MM.1S (cell line): ENCODE results near the gene TTK.
"Not testable (repeated sequence)": the region's sequence is repeated elsewhere in the genome, so short reads cannot be mapped to it uniquely, and the experiment has no call there.

Source experiments
- DNase-seq: peaks from one replicate; pipeline ENCODE4 v3.0.0-alpha.2; 2015
- H2AFZ ChIP-seq: fragments of 300-600 bp; sonication (generic); 2 replicates; pipeline ENCODE4 v1.6.0; 2016; ENCODE audit warnings: antibody characterized with exemption, low read length
- H3F3A ChIP-seq: fragments of 300-600 bp; sonication (generic); 2 replicates; pipeline ENCODE4 v1.6.1; 2016; ENCODE audit warnings: mild to moderate bottlenecking, antibody characterized with exemption, low read length, moderate library complexity, mixed read lengths; ENCODE audit not compliant: insufficient read depth
- H3K27ac ChIP-seq: fragments of 300-600 bp; sonication (generic); 2 replicates; pipeline ENCODE4 v1.5.1; 2016; ENCODE audit warnings: mild to moderate bottlenecking, low read length
- H3K27me3 ChIP-seq: fragments of 300-600 bp; sonication (generic); replicated peaks from 2 replicates; pipeline ENCODE4 v1.6.0; 2016; ENCODE audit warnings: low read length; ENCODE audit not compliant: insufficient read depth
- H3K36me3 ChIP-seq: fragments of 300-600 bp; sonication (generic); replicated peaks from 2 replicates; pipeline ENCODE4 v1.6.1; 2016; ENCODE audit warnings: mild to moderate bottlenecking, low read length, mixed read lengths; ENCODE audit not compliant: insufficient read depth
- H3K4me1 ChIP-seq: fragments of 300-600 bp; sonication (generic); 2 replicates; pipeline ENCODE4 v1.6.1; 2016; ENCODE audit warnings: low read length, mixed read lengths
- H3K4me2 ChIP-seq: fragments of 300-600 bp; sonication (generic); 2 replicates; pipeline ENCODE4 v1.6.0; 2016; ENCODE audit warnings: low read depth, low read length
- H3K4me3 ChIP-seq: fragments of 300-600 bp; sonication (generic); 2 replicates; pipeline ENCODE4 v1.5.1; 2016; ENCODE audit warnings: low read length, mixed read lengths
- H3K79me2 ChIP-seq: fragments of 300-600 bp; sonication (generic); 2 replicates; pipeline ENCODE4 v1.6.1; 2016; ENCODE audit warnings: mixed run types, low read length, mixed read lengths
- H3K9ac ChIP-seq: fragments of 300-600 bp; sonication (generic); 2 replicates; pipeline ENCODE4 v1.6.1; 2016; ENCODE audit warnings: low read length, mixed read lengths
- H3K9me2 ChIP-seq: fragments of 300-600 bp; sonication (generic); replicated peaks from 2 replicates; pipeline ENCODE4 v1.6.1; 2016; ENCODE audit warnings: mild to moderate bottlenecking, low read length, mixed read lengths; ENCODE audit not compliant: insufficient read depth
- H3K9me3 ChIP-seq: fragments of 300-600 bp; sonication (generic); replicated peaks from 2 replicates; pipeline ENCODE4 v1.6.1; 2016; ENCODE audit warnings: mild to moderate bottlenecking, low read length, mixed read lengths; ENCODE audit not compliant: insufficient read depth
- H4K20me1 ChIP-seq: fragments of 300-600 bp; sonication (generic); 2 replicates; pipeline ENCODE4 v1.6.1; 2016; ENCODE audit warnings: mild to moderate bottlenecking, low read length, moderate library complexity, mixed read lengths; ENCODE audit not compliant: insufficient read depth
- CTCF ChIP-seq: fragments of 300-600 bp; sonication (generic); IDR thresholded peaks from 2 replicates; pipeline ENCODE4 v1.5.1; 2016; ENCODE audit warnings: antibody characterized with exemption, low read length, mixed read lengths
- EZH2 ChIP-seq: fragments of 300-600 bp; sonication (generic); optimal IDR thresholded peaks from 2 replicates; pipeline ENCODE3; 2017; ENCODE audit warnings: low read depth, mild to moderate bottlenecking, antibody characterized with exemption, low read length, mixed read lengths
- EZH2phosphoT487 ChIP-seq: fragments of 300-600 bp; sonication (generic); IDR thresholded peaks from 2 replicates; pipeline ENCODE4 v1.6.1; 2018; ENCODE audit warnings: antibody characterized with exemption, low read length

TTK gene

GRCh38 chr6:80022803-80023202, 18.4 kb downstream of the TTK start:
- Histone ChIP-seq H3K4me3 (no peak overlapping the region), H4K20me1 (no peaks in the 10 kb centered on the region), H3K9me2 (no peaks in the 10 kb centered on the region), H3K9me3 (no peaks in the 10 kb centered on the region), H3K4me2 (no peak overlapping the region), H3K36me3 (peaks cover 2% of the 10 kb centered on the region; the same call in 1 of the 2 replicates), H3F3A (no peaks in the 10 kb centered on the region), H3K27me3 (no peaks in the 10 kb centered on the region), H2AFZ (no peak overlapping the region), H3K4me1 (no peaks in the 10 kb centered on the region), H3K79me2 (no peaks in the 10 kb centered on the region), H3K9ac (no peak overlapping the region), H3K27ac (no peak overlapping the region)
- TF ChIP-seq EZH2: no peak
- TF ChIP-seq EZH2phosphoT487: no peak
- no peak for TF ChIP-seq CTCF
- DNase-seq: no peak

GRCh38 chr6:80028589-80028988, 24.1 kb downstream of the TTK start:
- H3K79me2 ChIP-seq: no peaks in the 10 kb centered on the region
- H3K4me2 ChIP-seq: no peak overlapping the region
- no peaks in the 10 kb centered on the region for H4K20me1 ChIP-seq
- H3K4me3 ChIP-seq: no peak overlapping the region
- H3K4me1 ChIP-seq: no peaks in the 10 kb centered on the region
- H3K36me3 ChIP-seq: peaks cover 5% of the 10 kb centered on the region; the same call in 1 of the 2 replicates
- H3K27me3 ChIP-seq: no peaks in the 10 kb centered on the region
- DNase-seq: no peak
- H3K27ac ChIP-seq: no peak overlapping the region
- TF ChIP-seq EZH2phosphoT487: no peak
- TF ChIP-seq EZH2: no peak
- no peak for TF ChIP-seq CTCF
- no peak overlapping the region for H2AFZ ChIP-seq
- no peaks in the 10 kb centered on the region for H3K9me2 ChIP-seq
- no peak overlapping the region for H3K9ac ChIP-seq
- H3F3A ChIP-seq: no peaks in the 10 kb centered on the region; the same call in 1 of the 2 replicates
- H3K9me3 ChIP-seq: no peaks in the 10 kb centered on the region

- Histone ChIP-seq H3K27ac (no peak overlapping the region), H3K79me2 (no peaks in the 10 kb centered on the region), H3K4me2 (no peak overlapping the region), H3K27me3 (no peaks in the 10 kb centered on the region), H3K9me2 (no peaks in the 10 kb centered on the region), H2AFZ (no peak overlapping the region), H3K36me3 (peaks cover 5% of the 10 kb centered on the region; the same call in 1 of the 2 replicates), H4K20me1 (no peaks in the 10 kb centered on the region), H3K9ac (no peak overlapping the region), H3F3A (no peaks in the 10 kb centered on the region; the same call in 1 of the 2 replicates), H3K4me1 (no peaks in the 10 kb centered on the region), H3K9me3 (no peaks in the 10 kb centered on the region), H3K4me3 (no peak overlapping the region)
- no peak for DNase-seq
- TF ChIP-seq CTCF (no peak), EZH2phosphoT487 (no peak), EZH2 (no peak)
Observed at GRCh38 chr6:80029470-80029869, 25.0 kb downstream of the TTK start.

- H4K20me1 ChIP-seq, H3K9ac ChIP-seq, H2AFZ ChIP-seq, H3K79me2 ChIP-seq, H3K9me2 ChIP-seq, H3K4me1 ChIP-seq, DNase-seq, H3K4me3 ChIP-seq, H3K4me2 ChIP-seq, H3K36me3 ChIP-seq, H3K27me3 ChIP-seq, H3F3A ChIP-seq, H3K27ac ChIP-seq, H3K9me3 ChIP-seq: not testable (repeated sequence)
Observed at GRCh38 chr6:80048220-80048619, 43.8 kb downstream of the TTK start.
